Measurements from ENCODE around the gene TRPV6.

The TRPV6 gene

DNA sequence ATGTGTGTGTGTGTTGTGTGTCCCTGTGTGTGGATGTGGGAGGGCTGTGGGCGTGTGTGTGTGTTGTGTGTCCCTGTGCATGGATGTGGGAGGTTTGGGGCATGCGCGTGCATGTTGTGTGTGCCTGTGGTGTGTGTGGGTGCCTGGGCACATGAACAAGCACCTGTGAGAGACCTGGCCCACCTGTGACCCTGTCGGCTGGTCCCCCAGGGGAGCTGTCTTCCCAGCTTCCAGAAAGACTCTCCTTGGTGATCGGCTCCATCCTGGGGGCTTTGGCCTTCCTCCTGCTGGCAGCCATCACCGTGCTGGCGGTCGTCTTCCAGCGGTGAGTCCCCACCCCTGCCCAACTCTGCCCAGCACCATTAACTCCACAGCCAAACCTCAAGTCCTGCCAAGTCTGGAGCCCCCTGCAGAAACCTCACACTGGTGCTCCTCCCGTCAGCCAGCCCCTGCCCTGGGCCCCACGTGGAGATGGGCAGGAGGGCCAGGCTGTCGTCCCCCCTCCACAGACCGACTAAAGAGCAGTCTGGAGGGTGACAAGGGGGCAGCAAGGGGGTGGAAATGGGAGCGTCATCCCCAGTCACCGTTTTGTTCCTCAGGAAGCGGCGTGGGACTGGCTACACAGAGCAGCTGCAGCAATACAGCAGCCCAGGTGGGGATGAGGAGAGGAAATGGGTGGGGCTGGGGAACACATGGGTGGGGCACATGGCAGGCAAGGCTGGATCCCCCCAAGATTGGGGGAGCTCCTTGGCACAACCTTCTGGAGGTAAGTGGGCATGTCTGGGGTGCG lies 18.0 kb downstream of the TRPV6 start:
- no peak for FAIRE-seq

DNA sequence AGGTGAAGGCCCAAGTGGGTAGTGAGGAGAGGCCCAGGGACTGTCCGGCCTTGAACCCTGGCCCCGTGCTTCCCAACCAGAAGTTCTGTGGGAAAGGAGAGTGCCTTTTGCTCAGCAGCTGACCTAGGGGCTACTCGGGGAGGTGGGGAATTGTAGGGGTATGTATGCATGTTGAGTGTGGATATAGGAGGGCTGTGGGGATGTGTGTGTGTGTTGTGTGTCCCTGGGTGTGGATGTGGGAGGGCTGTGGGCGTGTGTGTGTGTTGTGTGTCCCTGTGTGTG lies 18.5 kb downstream of the TRPV6 start:
- no peak for FAIRE-seq

DNA sequence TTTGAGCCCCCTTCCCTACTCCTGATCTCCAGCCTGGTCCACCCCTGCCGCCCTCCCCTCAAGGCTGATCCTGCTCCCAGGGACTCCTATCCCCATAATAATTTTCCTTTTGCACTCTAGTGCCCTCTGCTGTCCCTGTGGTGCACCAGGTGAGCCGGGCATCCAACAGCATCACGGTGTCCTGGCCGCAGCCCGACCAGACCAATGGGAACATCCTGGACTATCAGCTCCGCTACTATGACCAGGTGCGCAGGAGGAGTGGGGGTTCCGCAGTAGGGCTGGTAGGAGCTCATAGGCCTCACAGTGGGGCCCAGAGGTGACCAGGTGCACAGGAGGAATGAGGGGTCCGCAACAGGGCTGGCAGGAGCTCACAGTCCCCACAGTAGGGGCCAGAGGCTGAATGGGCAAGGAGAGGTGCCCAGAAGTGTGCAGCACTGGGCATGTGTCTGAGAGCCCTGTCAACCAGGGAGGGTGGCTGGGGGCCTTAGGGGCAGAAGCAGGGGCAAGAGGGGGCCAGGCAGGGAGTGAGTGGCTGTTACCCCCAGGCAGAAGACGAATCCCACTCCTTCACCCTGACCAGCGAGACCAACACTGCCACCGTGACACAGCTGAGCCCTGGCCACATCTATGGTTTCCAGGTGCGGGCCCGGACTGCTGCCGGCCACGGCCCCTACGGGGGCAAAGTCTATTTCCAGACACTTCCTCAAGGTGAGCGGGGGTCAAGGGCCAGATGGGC lies 19.0 kb downstream of the TRPV6 start:
- FAIRE-seq, result no peak

DNA sequence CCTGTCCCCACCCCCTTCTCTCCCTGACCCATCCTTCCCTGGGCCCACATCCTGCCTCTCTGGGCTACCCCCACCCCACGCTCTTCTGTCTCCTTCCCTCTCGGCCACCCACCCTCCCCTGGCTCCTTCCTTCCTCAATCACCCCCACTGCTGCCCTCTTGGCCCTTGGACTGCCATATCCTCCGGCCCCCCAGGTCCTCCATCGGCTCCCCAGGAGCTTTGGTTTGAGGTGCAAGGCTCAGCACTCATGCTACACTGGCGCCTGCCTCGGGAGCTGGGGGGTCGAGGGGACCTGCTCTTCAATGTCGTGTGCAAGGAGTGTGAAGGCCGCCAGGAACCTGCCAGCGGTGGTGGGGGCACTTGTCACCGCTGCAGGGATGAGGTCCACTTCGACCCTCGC lies 19.8 kb downstream of the TRPV6 start:
- FAIRE-seq, result no peak

DNA sequence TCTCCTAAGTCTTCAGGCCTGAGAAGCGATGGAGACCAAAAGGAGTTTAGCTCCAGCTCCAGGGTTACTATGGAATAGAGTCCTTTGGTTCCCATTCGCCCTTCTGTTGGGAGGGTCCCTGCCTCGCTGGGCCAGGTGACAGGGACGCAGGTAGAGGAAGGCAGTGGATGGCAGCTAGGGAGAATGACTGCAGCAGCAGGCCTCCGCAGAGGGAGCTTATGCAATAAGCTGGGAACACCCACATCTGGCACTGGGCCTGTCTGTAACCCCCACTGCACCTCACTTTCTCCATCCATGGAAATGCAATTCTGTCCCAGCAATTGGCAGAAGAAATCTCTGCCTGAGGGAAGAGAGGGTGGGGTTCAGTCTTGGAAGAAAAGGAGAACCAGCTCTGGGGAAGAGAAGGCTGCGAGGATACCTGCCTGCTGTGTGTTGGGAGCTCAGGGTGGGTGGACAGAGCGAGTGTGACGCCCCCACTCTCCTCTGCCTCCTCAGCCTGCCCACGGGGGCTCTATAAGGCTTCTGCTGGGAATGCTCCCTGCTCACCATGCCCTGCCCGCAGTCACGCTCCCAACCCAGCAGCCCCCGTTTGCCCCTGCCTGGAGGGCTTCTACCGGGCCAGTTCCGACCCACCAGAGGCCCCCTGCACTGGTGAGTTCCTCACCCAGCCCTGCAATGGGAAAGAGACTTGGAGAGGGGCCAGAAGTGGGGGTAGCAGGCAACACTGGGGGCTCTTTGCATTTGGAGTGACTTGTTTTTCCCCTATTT lies 20.4 kb downstream of the TRPV6 start:
- FAIRE-seq, result no peak

DNA sequence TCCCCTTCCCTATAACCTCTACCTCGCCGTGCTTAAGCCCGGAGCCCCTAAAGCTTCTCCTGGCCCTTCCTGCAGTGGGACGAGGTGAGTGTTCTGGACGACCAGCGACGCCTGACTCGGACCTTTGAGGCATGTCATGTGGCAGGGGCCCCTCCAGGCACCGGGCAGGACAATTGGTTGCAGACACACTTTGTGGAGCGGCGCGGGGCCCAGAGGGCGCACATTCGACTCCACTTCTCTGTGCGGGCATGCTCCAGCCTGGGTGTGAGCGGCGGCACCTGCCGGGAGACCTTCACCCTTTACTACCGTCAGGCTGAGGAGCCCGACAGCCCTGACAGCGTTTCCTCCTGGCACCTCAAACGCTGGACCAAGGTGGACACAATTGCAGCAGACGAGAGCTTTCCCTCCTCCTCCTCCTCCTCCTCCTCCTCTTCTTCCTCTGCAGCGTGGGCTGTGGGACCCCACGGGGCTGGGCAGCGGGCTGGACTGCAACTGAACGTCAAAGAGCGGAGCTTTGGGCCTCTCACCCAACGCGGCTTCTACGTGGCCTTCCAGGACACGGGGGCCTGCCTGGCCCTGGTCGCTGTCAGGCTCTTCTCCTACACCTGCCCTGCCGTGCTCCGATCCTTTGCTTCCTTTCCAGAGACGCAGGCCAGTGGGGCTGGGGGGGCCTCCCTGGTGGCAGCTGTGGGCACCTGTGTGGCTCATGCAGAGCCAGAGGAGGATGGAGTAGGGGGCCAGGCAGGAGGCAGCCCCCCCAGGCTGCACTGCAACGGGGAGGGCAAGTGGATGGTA lies 21.5 kb downstream of the TRPV6 start:
- no peak for FAIRE-seq

DNA sequence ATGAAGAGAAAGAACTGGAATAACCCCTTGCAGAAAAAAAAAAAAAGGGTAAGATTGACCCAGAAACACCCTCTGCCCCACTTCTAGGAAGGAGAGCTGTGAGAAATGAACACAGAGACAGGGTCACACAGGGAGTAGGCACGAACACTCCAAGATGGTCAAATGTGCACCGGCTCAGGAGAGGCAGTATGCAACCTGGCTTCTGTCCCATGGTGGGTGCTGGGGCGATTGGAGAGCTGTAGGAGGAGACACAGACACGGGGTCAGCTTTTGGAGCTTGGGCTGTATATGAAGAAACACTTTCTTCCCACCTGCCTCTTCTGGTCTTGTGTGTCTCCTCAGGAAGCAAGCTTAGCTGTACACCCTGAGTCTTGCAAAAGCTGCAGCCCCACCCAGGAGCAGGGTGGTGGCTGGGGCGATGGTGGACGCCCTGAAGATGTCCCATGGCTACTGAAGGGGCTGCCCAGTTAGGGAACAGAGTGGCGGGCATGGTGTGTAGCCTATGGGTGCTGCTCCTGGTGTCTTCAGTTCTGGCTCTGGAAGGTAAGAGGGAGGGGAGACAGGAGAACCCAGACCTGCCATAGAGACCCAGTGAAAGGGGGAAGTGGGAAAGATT lies 22.7 kb downstream of the TRPV6 start:
- FAIRE-seq, result no peak

DNA sequence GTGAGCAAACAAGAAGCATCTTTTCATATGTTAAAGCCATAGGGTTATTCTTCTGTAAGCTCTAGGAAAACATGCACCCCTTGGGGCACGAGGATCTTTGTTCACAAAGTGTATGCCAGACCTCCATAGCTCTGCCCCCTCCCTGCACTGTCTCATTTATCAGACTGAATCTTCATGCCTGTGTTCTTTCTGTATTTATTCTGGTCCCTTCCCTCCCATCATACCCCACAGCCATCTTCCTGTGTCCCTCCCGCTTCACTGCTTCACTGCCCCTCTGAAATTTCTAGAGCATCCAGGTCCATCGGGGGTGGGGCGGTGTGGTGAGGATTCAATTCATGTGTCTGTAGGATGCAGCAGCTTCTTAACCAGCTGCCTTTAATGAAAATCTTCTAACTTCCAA lies 23.2 kb downstream of the TRPV6 start:
- no peak for FAIRE-seq

DNA sequence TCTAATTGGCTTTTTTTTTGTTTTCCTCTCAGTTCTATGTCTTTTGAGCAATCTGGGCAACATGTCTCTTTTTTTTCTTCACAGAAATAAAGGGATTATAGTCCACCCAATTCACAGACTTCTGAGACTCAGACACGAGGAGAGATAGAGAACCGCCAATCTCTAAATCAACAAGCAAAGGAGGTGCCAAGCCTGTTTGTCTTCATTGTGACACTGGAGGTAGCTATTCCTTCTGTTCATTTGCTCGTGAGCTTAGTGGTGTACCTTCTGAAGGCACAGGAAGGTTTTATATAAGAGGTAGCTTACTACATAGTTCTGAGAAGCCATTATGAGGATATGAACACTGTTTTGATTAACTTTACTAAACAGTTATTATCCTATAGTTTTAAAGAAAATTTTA lies 24.6 kb downstream of the TRPV6 start:
- FAIRE-seq, result no peak

DNA sequence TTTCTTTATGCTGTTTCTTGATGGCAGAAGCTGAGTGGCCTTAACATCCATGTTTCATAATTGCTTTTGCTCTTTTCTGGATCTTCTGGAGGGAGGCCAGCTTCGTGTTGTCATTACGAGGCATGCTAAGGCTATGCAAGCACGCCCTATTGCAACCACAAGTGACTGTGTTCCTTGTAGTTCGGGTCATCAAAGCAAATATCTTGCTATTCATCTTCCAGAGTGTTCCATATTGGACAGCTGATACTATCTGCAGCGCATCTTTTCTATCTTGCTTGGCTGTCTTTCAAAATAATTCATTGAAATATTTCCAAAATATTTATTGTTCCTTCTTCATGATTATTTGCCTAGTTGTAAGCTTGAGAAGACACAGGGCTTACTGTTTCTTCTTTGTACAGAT lies 25.7 kb downstream of the TRPV6 start:
- FAIRE-seq, result no peak

DNA sequence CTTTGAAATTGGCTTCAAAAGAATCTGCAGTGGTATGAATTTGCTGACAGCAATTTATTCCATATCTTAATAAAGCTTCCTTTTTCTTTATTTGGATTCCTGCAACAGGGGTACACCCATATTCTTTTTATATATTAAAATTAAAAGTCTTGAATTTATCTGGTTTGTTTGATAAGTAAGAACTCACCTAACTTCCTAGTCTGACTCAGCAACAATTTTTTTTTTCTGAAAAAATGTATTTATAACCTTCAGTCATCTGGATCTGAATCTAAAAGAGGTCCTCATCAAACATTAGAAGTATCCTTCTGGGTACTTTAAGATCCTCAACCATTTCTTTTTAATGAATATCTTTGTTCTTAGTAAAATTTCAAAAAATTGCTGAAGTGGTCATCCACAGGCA lies 26.1 kb downstream of the TRPV6 start:
- FAIRE-seq, result no peak

DNA sequence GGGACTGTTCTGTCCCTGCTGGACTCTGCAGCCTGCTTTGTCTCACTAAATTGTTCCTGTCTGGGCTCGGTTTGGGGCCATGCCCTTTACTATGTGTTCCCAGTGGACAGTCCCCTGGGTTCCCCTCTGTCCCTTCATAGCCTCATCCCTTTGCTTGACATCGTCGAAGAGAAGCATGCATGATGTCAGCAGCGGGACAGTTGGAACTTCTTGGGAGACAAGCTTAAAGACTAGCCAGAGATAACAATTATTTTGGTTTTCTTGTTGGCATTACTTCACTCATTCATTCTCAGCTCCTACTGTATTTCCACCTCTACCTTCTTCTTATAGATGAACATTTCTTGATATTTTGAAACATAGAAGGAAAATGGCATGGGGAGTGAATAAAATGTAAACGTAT lies 27.9 kb downstream of the TRPV6 start:
- FAIRE-seq, result no peak

DNA sequence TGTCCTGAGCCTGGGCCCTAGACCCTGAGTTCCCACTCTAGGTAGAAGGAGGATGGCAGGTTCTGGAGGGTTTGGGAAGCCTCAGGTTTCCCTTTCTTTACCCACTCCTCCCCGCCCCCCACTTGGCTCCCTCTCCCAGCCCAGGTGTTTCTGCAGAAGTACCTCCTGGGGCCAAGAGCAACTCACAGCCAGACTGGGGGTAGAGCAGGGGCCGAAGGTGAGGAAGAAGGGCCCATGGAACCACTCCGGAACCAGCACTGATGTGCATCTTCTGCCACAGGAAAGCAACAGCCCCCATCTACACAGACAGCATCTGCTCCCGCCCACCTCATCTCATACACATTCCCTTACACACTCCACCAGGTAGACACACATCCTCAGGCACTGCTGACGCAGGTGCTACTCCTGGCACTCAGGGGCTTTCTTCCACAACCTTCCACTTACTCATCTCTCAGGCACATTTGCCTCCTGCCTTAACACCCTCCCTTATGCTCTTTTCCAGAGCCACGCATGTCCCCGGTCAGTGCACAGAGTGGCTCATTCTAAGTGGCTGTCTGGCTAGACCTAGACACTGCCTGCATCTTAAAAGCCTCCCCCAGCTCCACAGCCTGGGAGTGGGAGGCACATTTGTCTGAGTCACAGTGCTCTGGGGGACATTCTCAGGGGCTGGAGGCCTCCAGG lies 28.8 kb downstream of the TRPV6 start:
- no peak for FAIRE-seq

DNA sequence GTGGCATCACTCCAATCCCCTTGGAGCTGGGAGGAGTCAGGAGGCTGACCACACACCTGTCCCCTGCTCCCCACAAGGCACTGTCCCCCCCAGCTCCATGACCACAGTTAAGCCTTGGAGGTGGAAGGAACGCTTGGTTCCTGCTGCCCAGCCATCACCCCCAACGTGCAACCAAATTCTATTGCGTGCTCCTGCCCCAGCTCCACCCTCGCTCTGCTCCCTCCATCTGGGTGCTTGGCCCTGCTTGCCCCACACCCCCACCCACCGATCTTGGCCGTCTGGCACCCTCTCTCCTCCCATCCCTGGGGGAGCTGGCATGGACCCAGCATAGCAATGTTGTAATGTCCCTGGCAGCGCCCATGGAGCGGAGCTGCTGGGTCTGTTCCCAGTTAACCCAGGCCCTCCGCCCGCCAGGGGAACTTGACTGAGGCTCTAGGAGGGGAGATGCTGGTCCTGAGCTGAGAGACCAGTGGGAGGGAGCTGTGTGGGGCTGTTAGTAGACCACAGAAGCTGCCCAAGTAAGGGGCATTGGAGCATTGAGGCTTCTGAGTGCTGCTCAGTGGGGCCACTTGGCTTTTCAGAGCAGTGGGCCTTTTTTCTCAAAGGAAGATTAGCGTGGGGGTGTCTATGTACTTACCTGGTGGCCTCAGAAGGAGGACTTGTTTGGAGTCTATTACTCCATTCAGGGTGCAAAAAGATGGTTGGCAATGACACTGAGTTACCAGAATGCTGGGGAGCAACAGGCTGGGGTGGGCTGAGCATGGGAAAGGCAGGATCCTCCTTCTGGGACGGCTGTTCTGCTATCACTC lies 29.6 kb downstream of the TRPV6 start:
- FAIRE-seq, result no peak

DNA sequence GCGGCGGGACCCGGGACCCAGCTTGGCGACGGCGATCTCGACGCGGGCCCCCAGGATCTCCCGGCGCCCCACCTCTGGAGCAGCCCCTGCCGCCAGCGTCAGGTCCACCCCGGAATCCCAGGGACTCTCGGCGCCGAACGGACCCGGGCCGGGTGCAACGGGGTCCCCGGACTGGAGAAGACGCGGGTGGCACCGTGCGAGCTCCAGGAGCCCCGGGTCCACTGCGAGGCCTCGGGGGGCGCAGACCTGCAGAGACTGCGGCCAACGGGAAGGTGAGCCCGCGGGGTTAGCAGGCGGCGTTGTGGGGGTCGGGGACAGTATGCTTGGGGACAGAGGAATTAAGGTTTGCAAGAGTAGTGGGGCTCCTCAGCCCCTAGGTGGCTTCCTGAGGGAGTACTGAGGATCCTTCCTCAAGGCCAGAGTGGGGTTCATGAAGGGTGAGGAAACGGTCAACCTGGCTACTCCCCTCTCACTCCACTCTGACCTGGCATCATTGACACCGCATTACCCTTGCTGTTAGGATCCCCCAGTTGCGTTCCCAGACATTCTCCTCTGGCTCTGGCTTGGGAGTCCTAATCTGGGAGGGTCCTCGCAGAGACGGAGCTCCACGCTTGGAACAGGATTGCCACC lies 30.3 kb downstream of the TRPV6 start:
- no peak for FAIRE-seq

DNA sequence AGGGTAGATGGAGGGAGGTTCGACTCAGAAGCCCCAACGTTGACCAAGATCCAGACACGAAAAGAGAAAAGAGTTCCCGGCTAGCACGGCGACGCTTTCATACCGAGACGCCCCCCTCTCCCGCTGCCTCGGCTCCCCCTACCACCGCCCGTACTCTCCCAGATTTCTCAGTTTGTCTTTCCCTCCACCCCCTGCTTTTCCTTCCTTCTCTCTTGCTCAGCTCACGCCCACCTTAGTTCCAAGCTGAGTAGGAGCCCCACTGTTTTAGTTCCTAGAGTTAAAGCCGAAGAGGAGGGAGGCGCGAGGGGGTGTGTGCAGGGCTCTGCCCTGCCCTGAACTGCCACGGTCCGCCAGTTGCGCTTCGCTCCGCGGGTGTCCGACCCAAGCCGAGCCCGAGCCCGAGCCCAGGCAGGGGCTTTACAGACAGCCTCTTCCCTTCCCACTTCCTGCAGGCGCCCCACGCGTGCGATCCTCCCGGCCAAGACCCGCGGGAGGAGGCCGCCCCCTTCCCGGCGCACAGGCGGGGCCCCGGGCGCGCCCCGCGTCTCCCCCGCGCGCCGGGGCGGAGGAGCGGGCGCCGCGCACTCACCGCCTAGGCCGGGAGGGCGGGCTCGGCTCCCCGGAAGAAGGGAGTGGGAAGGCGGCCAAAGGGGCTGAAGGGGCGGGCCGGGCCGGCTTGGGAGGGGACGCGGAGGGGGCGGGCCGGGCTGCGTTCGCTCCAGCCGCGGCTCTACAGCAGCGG lies 31.0 kb downstream of the TRPV6 start, which contains the start of gene EPHB6:
TSS of gene EPHB6 (plus strand) at position 705 of the 742 bp plus-strand sequence. CDS start 8,152 bp downstream, outside the sequence.
- no peak for FAIRE-seq

DNA sequence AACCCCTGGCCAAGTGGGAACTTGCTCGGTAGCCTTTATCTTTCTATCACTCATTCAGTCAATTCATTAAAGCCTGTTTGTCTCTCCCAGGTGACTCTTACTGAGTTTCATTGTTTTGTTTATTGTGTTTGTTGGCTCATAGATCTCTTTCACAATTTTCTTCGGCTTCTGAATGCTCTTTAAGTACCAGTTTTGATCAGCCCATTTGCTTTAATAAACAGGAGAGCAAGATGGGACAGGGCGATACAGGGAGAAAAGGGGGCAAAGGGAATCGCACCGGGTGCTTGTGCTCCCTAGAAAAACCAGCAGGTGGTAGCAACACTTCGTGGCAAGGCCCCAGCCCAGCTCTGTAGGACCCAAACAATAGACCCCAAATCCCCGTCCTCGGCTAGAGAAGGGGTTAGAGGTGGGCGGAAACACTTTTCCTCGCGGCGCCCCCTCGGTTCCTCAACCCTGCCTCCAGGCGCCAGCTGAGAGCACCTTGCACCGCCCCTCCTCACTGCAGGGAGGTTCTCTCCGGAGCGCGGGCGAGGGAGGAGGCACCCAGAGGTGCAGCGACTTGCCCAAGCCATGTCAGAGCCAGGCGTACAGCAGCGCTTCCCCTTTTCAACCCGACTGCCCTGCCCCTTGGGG lies 31.7 kb downstream of the TRPV6 start:
- no peak for FAIRE-seq

DNA sequence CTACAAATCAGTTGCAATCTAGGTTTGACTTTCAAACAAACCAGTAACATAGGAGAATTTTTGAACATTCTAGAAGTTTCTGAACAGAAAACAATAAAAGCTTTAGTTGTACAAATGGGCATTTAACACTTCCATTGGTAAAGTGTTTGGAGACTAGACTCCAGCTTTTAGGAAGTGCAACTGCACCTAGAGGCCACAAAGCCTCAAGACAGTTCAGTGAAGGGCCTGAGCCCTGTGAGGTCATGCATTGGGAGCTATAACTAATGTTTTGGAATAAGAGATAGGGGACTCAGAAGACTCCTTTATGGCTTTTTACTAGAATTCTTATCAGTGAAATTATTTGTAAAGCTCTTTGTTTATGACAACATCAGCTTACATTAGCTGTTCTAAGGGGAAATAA lies 33.6 kb downstream of the TRPV6 start:
- FAIRE-seq, result no peak

DNA sequence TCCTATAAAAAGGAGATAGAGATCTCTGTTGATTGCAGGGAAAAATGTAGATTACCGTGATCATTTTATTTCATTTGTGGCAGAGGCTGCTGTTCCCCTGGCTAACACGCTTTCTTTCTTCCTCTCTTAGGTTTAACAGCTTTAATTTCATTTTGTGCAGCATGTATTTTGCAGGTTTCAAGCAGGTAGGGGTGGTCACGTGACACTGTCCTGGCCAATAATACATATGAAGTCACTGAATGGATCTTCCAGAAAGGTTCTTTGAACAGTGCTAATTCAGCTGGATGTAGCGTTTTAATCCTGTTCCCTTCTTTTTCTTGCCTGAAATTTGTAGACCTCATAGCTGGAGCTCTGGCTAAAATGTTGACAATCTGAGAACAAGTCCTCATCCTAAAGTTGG lies 34.3 kb downstream of the TRPV6 start:
- FAIRE-seq, result no peak

Data from G401.6 (cell line).